Colonic mucosa (tissue), 4 donors: ENCODE measurements around the gene GIMD1. TPM values are rescaled to one million over a fixed set of nuclear protein-coding genes. Genes with fewer than 3 reads are reported as not detected.

ENCODE experiments used
- DNase-seq: peaks from one replicate; pipeline ENCODE4 v3.0.0-alpha.2; 2020
- H3K27ac ChIP-seq: fragments of 200-600 bp; one replicate; pipeline ENCODE4 v1.8.0; 2021
- H3K27me3 ChIP-seq: fragments of 200-600 bp; one replicate; pipeline ENCODE4 v1.8.0; 2021
- H3K36me3 ChIP-seq: fragments of 200-600 bp; one replicate; pipeline ENCODE4 v1.8.0; 2021
- H3K4me1 ChIP-seq: fragments of 200-600 bp; one replicate; pipeline ENCODE4 v1.8.0; 2021; ENCODE audit warnings: mild to moderate bottlenecking
- H3K4me3 ChIP-seq: fragments of 200-600 bp; one replicate; pipeline ENCODE4 v1.8.0; 2021
- H3K9ac ChIP-seq, 2 donors: one replicate each; pipeline ENCODE4 v1.7.0; 2013; ENCODE audit warnings: control low read depth in 2 of 2, low read depth in 2 of 2, low read length in 2 of 2
- H3K9me3 ChIP-seq: fragments of 200-600 bp; one replicate; pipeline ENCODE4 v1.8.0; 2021
- CTCF ChIP-seq: fragments of 200-600 bp; IDR thresholded peaks from one replicate; pipeline ENCODE4 v1.8.0; 2022; ENCODE audit warnings: antibody characterized with exemption, mild to moderate bottlenecking
- intact Hi-C: fragments of 100-400 bp; cut with DNase I; formaldehyde crosslinking; loops from one replicate; pipeline ENCODE4 v1.14.1; 2022
- total RNA-seq, 2 donors: library from RNA; stranded (reverse); fragmentation: NEBNext Ultra II Directional in 1 of 2; extraction: Animal tissue kit (Norgen Biotek cat#: 25700) in 1 of 2; gene quantifications; one replicate each; pipeline ENCODE4 v1.2.1, GENCODE V29; 2021
- donor health status: healthy.
- donor health status: DM: no; HTN: no; CAD: no.
- donor health status: DM: no; HTN: no; CAD: no.

Gene GIMD1
- total RNA-seq, 2 donors from 2014 or later: not detected

DNA sequence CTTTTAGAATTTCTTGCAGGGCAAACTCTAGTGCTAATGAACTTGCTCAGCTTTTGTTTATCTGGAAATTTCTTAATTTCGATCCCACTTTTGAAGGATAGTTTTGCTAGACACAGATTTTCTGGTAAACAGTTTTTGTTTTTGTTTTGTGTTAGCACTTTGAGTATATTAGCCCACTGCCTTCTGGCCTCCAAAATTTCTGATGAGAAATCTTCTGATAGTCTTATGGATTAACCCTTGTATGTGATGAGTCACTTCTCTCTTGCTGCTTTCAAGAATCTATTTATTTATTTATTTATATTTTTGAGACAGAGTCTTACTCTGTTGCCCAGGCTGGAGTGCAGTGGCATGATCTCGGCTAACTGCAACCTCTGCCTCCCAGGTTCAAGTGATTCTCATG, 27.0 kb upstream of the GIMD1 start:
- Histone ChIP-seq H3K4me3 (no peak overlapping the region), H3K36me3 (no peaks in the 10 kb centered on the region), H3K27me3 (no peaks in the 10 kb centered on the region), H3K9ac (no peak overlapping the region), H3K9me3 (no peaks in the 10 kb centered on the region), H3K27ac (no peak overlapping the region), H3K4me1 (no peaks in the 10 kb centered on the region)
- no peak for TF ChIP-seq CTCF
- intact Hi-C loops: no loop called here
- DNase-seq: no peak

GRCh38 chr4:106385853-106386393, 17.3 kb upstream of the GIMD1 start:
- no peak for TF ChIP-seq CTCF
- H3K27ac ChIP-seq: no peak overlapping the region
- no peak for DNase-seq
- intact Hi-C loops: no loop called here
- no peaks in the 10 kb centered on the region for H3K36me3 ChIP-seq
- H3K9ac ChIP-seq: no peak overlapping the region
- no peaks in the 10 kb centered on the region for H3K4me1 ChIP-seq
- H3K9me3 ChIP-seq: no peaks in the 10 kb centered on the region
- no peaks in the 10 kb centered on the region for H3K27me3 ChIP-seq
- no peak overlapping the region for H3K4me3 ChIP-seq

- no peak overlapping the region for H3K27ac ChIP-seq
- H3K27me3 ChIP-seq: no peaks in the 10 kb centered on the region
- H3K4me3 ChIP-seq: no peak overlapping the region
- TF ChIP-seq CTCF: no peak
- no peaks in the 10 kb centered on the region for H3K4me1 ChIP-seq
- DNase-seq: no peak
- H3K9ac ChIP-seq: no peak overlapping the region
- no peaks in the 10 kb centered on the region for H3K36me3 ChIP-seq
- intact Hi-C loops: no loop called here
- H3K9me3 ChIP-seq: no peaks in the 10 kb centered on the region
These were observed 16.3 kb upstream of the GIMD1 start for GRCh38 chr4:106384878-106385277.

DNA sequence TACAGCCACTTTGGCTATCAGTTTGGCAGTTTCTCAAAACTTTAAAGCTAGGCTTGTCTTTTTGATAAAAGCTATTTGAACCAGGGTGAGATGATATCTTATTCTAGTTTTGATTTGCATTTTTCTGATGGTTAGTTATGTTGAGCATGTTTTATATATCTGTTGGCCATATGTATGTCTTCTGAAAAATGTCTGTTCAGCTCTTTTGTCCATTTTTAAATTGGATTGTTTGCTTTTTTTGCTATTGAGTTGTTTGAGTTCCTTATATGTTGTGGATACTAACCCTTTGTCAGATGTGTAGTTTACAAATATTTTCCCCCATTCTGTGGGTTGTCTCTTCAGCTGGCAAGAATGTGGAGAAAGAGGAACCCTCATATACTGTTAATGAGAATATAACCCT, 11.6 kb upstream of the GIMD1 start:
- Histone ChIP-seq H3K4me3 (no peak overlapping the region), H3K27ac (no peak overlapping the region), H3K36me3 (no peaks in the 10 kb centered on the region), H3K4me1 (no peaks in the 10 kb centered on the region), H3K27me3 (no peaks in the 10 kb centered on the region), H3K9me3 (no peaks in the 10 kb centered on the region), H3K9ac (no peak overlapping the region)
- intact Hi-C loops: no loop called here
- DNase-seq: no peak
- TF ChIP-seq CTCF: no peak

- no peak for TF ChIP-seq CTCF
- no peak for DNase-seq
- H3K4me1 ChIP-seq: no peaks in the 10 kb centered on the region
- intact Hi-C loops: no loop called here
- H3K9ac ChIP-seq: no peak overlapping the region
- H3K27me3 ChIP-seq: no peaks in the 10 kb centered on the region
- no peaks in the 10 kb centered on the region for H3K9me3 ChIP-seq
- H3K36me3 ChIP-seq: no peaks in the 10 kb centered on the region
- no peak overlapping the region for H3K4me3 ChIP-seq
- H3K27ac ChIP-seq: no peak overlapping the region
These were observed 4.4 kb upstream of the GIMD1 start for GRCh38 chr4:106373026-106373425.
